ENCODE measurements around the gene VPS35.

Gene VPS35

GRCh38 chr16:46618516-46618915 is 70.5 kb downstream of the VPS35 start:
- Histone ChIP-seq H3K27ac (ENCODE audit: insufficient read depth, low read length, poor library complexity, severe bottlenecking) (no peak overlapping the region), H3K4me3 (ENCODE audit: insufficient read depth, low read depth, low read length, poor library complexity, severe bottlenecking) (no peak overlapping the region), H3K4me1 (ENCODE audit: control insufficient read depth, insufficient read depth, low read length, poor library complexity, severe bottlenecking) (peaks cover 5% of the 10 kb centered on the region), H3K36me3 (ENCODE audit: control insufficient read depth, insufficient read depth, low read length) (no peaks in the 10 kb centered on the region), H3K27me3 (replicated peaks; ENCODE audit: control insufficient read depth, insufficient read depth, low read length, poor library complexity, severe bottlenecking) (no peaks in the 10 kb centered on the region), H3K9me3 (ENCODE audit: control insufficient read depth, low read length) (no peaks in the 10 kb centered on the region)
- DNase-seq, result no peak

- Histone ChIP-seq H3K4me1 (ENCODE audit: control insufficient read depth, insufficient read depth, low read length, poor library complexity, severe bottlenecking) (no peaks in the 10 kb centered on the region), H3K27me3 (replicated peaks; ENCODE audit: control insufficient read depth, insufficient read depth, low read length, poor library complexity, severe bottlenecking) (no peaks in the 10 kb centered on the region), H3K27ac (ENCODE audit: insufficient read depth, low read length, poor library complexity, severe bottlenecking) (no peak overlapping the region), H3K9me3 (ENCODE audit: control insufficient read depth, low read length) (no peaks in the 10 kb centered on the region), H3K4me3 (ENCODE audit: insufficient read depth, low read depth, low read length, poor library complexity, severe bottlenecking) (no peak overlapping the region), H3K36me3 (ENCODE audit: control insufficient read depth, insufficient read depth, low read length) (no peaks in the 10 kb centered on the region)
- DNase-seq, result no peak
Measured at GRCh38 chr16:46614006-46614405, 75.0 kb downstream of the VPS35 start.

- H3K27ac ChIP-seq (ENCODE audit: insufficient read depth, low read length, poor library complexity, severe bottlenecking), result no peak overlapping the region
Measured at GRCh38 chr16:46613352-46613751, 75.6 kb downstream of the VPS35 start.

GRCh38 chr16:46612121-46612520 is 76.9 kb downstream of the VPS35 start:
- H3K4me3 ChIP-seq (ENCODE audit: insufficient read depth, low read depth, low read length, poor library complexity, severe bottlenecking), result no peak overlapping the region
- H3K36me3 ChIP-seq (ENCODE audit: control insufficient read depth, insufficient read depth, low read length), result no peaks in the 10 kb centered on the region

More at GRCh38 chr16:46613352-46613751, 75.6 kb downstream of the VPS35 start:
- Histone ChIP-seq H3K36me3 (ENCODE audit: control insufficient read depth, insufficient read depth, low read length) (no peaks in the 10 kb centered on the region), H3K9me3 (ENCODE audit: control insufficient read depth, low read length) (no peaks in the 10 kb centered on the region), H3K27me3 (replicated peaks; ENCODE audit: control insufficient read depth, insufficient read depth, low read length, poor library complexity, severe bottlenecking) (no peaks in the 10 kb centered on the region), H3K4me3 (ENCODE audit: insufficient read depth, low read depth, low read length, poor library complexity, severe bottlenecking) (no peak overlapping the region), H3K4me1 (ENCODE audit: control insufficient read depth, insufficient read depth, low read length, poor library complexity, severe bottlenecking) (no peaks in the 10 kb centered on the region)
- no peak for DNase-seq

GRCh38 chr16:46607529-46607928 is 81.4 kb downstream of the VPS35 start:
- Histone ChIP-seq H3K4me1 (ENCODE audit: control insufficient read depth, insufficient read depth, low read length, poor library complexity, severe bottlenecking) (no peaks in the 10 kb centered on the region), H3K4me3 (ENCODE audit: insufficient read depth, low read depth, low read length, poor library complexity, severe bottlenecking) (no peak overlapping the region), H3K9me3 (ENCODE audit: control insufficient read depth, low read length) (no peaks in the 10 kb centered on the region), H3K36me3 (ENCODE audit: control insufficient read depth, insufficient read depth, low read length) (no peaks in the 10 kb centered on the region), H3K27ac (ENCODE audit: insufficient read depth, low read length, poor library complexity, severe bottlenecking) (no peak overlapping the region), H3K27me3 (replicated peaks; ENCODE audit: control insufficient read depth, insufficient read depth, low read length, poor library complexity, severe bottlenecking) (no peaks in the 10 kb centered on the region)
- DNase-seq, result no peak

More at GRCh38 chr16:46612121-46612520, 76.9 kb downstream of the VPS35 start:
- Histone ChIP-seq H3K27me3 (replicated peaks; ENCODE audit: control insufficient read depth, insufficient read depth, low read length, poor library complexity, severe bottlenecking) (no peaks in the 10 kb centered on the region), H3K27ac (ENCODE audit: insufficient read depth, low read length, poor library complexity, severe bottlenecking) (no peak overlapping the region), H3K4me1 (ENCODE audit: control insufficient read depth, insufficient read depth, low read length, poor library complexity, severe bottlenecking) (no peaks in the 10 kb centered on the region), H3K9me3 (ENCODE audit: control insufficient read depth, low read length) (no peaks in the 10 kb centered on the region)
- DNase-seq, result no peak

GRCh38 chr16:46606231-46606630 is 82.7 kb downstream of the VPS35 start:
- Histone ChIP-seq H3K4me3 (ENCODE audit: insufficient read depth, low read depth, low read length, poor library complexity, severe bottlenecking) (no peak overlapping the region), H3K4me1 (ENCODE audit: control insufficient read depth, insufficient read depth, low read length, poor library complexity, severe bottlenecking) (no peaks in the 10 kb centered on the region), H3K9me3 (ENCODE audit: control insufficient read depth, low read length) (no peaks in the 10 kb centered on the region), H3K27me3 (replicated peaks; ENCODE audit: control insufficient read depth, insufficient read depth, low read length, poor library complexity, severe bottlenecking) (no peaks in the 10 kb centered on the region), H3K27ac (ENCODE audit: insufficient read depth, low read length, poor library complexity, severe bottlenecking) (no peak overlapping the region), H3K36me3 (ENCODE audit: control insufficient read depth, insufficient read depth, low read length) (no peaks in the 10 kb centered on the region)
- no peak for DNase-seq
